Measurements from ENCODE around the gene SYNPO2L.
"Not testable (repeated sequence)": the region's sequence is repeated elsewhere in the genome, so short reads cannot be mapped to it uniquely, and the experiment has no call there.

Gene SYNPO2L, protein sequence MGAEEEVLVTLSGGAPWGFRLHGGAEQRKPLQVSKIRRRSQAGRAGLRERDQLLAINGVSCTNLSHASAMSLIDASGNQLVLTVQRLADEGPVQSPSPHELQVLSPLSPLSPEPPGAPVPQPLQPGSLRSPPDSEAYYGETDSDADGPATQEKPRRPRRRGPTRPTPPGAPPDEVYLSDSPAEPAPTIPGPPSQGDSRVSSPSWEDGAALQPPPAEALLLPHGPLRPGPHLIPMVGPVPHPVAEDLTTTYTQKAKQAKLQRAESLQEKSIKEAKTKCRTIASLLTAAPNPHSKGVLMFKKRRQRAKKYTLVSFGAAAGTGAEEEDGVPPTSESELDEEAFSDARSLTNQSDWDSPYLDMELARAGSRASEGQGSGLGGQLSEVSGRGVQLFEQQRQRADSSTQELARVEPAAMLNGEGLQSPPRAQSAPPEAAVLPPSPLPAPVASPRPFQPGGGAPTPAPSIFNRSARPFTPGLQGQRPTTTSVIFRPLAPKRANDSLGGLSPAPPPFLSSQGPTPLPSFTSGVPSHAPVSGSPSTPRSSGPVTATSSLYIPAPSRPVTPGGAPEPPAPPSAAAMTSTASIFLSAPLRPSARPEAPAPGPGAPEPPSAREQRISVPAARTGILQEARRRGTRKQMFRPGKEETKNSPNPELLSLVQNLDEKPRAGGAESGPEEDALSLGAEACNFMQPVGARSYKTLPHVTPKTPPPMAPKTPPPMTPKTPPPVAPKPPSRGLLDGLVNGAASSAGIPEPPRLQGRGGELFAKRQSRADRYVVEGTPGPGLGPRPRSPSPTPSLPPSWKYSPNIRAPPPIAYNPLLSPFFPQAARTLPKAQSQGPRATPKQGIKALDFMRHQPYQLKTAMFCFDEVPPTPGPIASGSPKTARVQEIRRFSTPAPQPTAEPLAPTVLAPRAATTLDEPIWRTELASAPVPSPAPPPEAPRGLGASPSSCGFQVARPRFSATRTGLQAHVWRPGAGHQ

DNA sequence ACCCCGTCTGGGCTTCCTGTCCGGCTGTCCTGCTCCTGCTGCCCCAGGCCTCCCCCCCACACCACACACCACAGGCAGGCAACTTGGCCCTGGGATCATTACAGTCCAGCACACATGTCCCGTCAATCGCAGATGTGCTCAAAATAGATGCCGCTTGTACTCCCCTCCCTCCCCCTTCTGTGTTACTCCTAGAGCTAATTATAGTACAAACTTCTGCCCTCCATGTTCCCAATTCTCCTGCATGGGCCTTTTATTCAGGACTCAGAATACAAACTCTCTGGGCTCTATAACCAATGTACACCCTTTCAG lies at the start of gene SYNPO2L:
Gene SYNPO2L (minus strand): TSS at position 40 of the 309 bp plus-strand sequence. CDS start 107 bp downstream, outside the sequence.
- DNase-seq, result no peak

DNA sequence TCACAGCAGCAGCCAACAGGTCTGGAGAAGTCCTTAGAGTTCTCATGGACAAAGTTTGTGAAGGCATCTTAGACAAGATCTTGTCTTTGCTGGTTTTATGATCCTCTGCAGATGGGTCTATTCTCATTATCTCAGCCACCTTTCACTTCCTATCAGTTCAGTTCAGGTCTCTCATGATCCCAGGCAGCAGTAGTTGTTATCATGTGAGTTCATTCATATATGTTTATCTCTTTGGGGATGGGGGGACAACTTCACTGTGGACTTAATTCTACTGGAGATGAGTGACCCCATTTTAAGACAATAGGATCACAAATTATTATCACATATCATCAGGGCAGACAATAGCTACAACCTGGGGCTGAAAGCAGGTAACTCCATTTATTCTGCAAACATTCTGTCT lies 48.1 kb upstream of the SYNPO2L start:
- DNase-seq, result not testable (repeated sequence)

DNA sequence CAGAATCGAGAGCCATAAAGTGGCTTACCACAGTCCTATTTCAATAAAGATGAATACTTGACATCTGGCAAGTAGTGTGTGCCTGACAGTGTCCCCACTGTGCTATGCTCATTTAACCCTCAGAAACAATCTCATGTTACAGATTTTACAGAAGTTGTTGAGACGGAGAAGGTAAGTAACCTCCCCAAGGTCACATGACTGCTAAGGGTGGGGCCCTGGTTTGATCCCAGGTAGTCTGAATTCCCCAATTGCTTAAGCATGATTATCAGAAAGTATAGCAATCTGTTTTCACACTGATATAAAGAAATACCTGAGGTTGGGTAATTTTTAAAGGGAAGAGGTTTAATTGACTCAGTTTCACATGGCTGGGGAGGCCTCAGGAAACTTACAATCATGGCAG lies 43.0 kb upstream of the SYNPO2L start:
- DNase-seq, result not testable (repeated sequence)

DNA sequence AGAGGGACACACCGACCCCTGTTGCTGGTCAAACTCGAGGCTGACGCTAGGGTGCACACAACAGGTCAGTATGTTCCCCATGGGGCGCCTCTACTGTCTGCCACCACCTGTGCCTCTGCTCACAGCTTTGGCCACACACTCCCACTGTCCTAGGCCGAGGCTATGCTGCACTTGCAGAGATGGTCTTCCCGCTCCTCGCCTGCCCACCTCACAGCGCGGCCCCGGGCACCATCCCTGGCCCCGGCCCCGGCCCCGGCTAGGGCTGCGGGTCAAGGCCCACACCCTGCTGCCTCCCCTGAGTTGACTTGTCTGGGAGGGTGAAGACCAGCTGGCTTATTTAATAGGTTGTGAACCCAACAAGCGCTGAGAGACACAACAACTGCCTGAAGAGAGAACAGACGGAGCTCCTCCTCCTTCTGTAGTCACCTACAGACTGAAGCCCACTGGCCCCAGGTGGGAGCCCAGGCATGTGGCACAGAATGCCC lies 41.9 kb upstream of the SYNPO2L start, which contains the start of gene AGAP5:
Gene AGAP5 (minus strand): TSS at position 435 of the 485 bp plus-strand sequence. CDS start 354 bp downstream, at position 81.
- not testable (repeated sequence) for DNase-seq

DNA sequence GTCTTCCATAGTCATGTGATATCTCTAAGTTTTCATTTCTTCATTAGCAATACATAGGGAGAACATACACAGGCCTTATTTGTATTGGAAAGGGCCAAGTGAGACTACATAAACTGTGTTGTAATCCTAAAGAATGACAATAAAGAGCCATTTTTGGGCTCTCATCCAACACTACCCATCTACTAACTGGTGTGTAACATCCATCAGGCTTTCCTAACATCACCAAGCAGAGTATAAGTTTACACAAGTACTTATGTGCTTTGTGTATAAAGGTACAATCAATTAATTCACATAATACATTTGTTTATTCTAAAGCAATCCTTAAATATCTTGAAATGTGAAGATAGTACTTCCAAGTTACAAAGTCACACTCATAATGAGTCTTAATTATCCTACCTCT lies 39.5 kb upstream of the SYNPO2L start:
- not testable (repeated sequence) for DNase-seq

DNA sequence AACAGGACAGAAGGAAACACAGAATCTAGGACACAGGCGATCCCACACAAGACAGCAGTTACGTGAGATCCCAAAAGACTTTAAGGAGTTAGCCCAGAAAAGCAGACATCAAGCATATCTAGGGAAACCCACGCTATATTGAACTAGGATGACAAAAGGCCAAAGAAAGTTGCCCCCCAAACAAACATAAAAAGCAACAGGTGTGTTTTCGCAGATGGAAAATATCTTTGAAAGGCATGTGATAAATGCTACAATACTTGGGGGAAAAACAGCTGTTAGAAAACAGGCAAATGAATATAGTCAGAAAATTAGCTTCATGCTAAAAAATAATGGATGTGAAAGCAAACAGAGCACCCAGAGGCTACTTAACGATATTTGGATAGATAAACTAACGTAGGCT lies 34.9 kb upstream of the SYNPO2L start:
- not testable (repeated sequence) for DNase-seq

DNA sequence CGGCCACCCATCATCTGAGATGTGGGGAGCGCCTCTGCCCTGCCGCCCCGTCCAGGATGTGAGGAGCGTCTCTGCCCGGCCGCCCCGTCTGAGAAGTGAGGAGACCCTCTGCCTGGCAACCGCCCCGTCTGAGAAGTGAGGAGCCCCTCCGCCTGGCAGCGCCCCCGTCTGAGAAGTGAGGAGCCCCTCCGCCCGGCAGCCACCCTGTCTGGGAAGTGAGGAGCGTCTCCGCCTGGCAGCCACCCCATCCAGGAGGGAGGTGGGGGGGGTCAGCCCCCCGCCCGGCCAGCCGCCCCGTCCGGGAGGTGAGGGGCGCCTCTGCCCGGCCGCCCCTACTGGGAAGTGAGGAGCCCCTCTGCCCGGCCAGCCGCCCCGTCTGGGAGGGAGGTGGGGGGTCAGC lies 33.8 kb upstream of the SYNPO2L start:
- DNase-seq, result not testable (repeated sequence)

DNA sequence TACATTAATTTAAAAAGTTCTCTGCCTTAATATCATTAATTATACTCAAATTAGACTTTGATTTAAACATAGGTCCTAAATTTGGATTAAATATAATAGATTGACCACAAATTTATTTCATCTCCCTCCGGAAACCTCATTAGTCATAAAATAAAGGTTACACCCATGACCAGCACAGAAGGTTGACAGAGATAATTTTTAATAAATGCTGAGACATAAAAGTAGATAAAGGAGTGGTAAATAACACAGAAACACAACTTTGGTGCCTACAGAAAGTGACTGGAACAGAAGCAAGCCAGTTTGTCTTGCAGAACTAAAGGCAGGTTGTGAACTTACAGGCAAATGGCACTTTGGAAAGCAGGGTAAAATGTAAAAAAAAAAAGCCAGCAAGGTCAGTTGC lies 31.8 kb upstream of the SYNPO2L start:
- DNase-seq, result not testable (repeated sequence)

DNA sequence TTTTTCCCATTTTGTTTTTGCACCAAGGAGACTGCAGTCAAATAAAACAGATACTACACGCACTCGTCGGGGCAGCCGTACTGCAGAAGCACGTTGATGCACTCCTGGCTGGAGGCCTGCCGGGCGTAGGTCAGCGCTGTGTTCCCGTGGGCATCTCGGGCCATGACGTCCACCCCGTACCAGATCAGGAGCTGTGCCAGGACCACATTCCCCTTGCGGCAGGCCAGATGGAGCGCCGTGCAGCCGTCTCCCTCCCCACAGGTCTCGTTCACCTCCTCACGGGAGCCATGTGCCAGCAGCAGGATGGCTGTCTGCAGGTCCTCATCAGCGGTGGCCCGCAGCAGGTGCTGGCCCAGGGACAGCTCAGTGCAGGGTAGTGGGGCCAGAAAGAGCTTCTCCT lies 18.7 kb upstream of the SYNPO2L start:
- not testable (repeated sequence) for DNase-seq

DNA sequence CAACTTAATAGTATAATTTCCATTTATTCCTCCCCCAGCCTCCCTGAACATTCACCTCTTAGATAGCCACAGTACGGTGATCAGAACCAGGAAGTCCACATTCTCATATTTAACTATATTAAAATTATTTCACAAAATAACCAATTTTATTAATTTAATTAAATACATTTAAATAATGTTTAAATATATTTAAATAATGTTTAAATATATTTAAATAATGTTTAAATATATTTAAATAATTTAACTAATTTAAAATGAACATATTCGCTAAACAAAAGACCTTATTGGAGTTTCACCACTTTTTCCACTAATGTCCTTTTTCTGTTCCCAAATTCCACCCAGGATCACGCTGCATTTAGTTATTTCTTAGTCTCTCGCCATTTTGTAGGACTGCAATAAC lies 12.5 kb upstream of the SYNPO2L start:
- not testable (repeated sequence) for DNase-seq

DNA sequence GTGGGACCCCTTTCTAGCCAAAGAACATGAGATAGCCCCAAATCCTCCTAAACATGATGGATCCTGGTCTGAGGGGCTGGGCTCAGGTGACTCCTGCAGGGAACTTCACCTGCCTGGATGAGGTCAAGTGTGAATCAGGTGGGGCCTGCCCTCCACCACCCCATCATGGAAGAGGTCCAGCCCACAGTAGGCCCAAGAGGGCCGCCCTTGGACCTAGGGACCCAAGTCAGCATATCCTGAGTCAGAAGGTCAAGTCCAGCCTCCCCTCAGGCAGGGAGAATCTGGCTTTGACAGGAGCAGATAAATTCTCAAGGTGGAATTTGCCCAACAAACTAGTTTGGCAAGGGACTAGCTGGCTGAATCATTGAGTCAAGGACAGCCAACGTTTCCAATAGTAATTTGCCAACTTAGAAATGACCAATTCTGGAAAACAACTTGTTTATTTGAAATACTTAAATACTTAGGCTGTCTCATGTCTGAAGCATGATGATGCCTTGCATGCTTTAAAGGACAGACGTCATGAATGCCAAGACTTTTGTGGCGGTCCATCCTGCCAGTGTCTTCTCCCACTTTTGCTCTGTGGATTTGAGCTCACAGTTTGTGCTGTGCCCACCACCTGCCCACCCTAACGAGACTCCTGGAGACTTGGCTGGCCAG lies 10.5 kb upstream of the SYNPO2L start:
- DNase-seq, result not testable (repeated sequence)

DNA sequence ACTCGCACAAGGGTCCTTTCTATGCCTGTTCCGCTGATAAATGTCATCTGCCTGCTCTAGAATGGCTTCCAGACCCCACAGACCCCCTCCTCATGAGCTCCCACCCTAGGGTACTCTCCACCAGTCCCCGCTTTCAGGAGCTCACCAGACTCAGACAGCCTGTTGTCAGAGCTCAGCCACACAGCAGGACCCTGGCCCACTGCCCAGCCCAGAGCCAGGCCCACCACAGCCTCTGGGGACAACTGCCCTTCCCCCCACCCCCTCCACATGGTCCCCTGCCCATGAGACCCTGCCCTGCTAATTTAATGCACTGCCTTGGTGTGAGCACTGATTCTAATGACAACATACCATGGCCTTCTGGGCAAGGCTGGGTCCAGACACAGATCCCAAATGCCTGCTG lies 9.8 kb upstream of the SYNPO2L start:
- not testable (repeated sequence) for DNase-seq

DNA sequence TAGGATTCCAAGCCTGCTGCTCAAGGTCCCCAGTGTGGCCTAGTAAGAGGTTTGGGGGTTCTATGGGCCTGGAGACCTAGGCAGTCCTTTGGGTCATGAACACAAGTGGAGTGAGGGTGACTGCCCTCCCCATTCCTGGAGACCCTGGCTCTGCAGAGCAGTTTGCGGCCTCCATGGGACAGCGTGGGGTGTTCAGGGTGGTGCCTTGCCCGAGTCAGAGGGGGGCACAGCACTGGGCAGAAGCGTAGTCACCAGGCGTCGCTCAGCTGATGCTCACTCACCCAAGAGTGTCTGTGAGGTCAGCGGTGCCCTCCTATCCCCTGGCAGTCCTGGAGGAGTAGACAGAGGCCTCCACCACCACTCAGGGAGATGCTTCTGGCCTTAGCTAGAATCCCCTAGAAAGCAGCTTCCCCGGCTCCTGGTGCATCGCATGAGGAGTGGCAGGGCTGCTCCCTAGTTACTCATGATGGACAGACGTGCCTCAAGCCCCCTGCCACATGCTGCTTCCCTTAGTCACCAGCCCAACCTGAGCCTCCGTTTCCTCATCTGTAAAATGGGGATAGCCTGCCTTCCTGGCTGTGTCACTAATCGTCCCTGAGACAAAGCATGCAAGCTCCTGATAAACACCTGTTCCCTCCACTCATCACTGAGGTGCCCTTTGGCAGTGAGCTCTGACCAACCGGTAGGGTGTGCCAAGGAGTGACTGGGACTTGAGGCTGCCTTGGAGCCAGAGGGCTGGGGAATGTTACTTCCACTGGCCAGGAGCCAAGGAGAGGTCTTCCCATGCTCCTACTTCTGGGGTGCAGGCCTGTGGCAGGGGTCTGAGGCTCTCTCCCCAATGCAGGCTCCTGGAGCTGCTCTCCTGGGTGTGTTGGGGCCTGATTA lies 8.6 kb upstream of the SYNPO2L start:
- DNase-seq, result not testable (repeated sequence)

DNA sequence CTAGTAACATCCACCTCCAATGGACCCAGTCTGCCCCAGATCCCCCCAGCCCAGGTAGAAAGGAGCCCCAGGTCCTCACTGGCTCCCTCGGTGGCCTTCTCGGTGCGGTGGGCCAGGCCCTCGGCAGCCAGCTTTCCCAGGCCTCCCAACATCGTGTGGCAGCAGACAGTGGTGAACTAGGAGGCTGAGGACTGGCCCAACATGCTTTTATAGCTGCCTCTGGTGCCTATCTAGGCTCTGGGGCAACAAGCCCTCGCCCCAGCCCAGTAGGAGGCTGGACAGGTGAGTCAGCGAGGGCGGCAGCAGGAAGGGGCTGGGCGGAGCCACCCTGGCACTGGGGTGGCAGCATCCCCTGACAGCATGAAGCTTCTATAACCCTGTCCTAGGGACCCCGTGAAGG lies 7.8 kb upstream of the SYNPO2L start:
- not testable (repeated sequence) for DNase-seq

DNA sequence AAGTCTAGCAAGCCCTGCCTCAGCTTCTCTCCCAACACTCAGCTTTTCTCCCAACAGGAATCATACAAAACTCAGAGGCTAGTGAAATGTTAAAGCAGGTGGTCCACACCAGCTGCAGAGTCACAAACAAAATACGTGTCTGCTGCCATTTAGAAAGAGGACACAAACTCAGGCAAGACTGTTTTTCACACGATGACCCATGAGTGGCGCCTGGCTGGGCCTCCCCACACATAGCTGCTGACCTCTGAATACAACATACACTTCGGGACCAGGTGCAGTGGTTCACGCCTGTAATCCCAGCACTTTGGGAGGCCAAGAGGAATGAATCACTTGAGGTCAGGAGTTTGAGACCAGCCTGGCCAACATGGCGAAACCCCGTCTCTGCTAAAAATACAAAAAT lies 6.9 kb upstream of the SYNPO2L start:
- DNase-seq, result not testable (repeated sequence)

DNA sequence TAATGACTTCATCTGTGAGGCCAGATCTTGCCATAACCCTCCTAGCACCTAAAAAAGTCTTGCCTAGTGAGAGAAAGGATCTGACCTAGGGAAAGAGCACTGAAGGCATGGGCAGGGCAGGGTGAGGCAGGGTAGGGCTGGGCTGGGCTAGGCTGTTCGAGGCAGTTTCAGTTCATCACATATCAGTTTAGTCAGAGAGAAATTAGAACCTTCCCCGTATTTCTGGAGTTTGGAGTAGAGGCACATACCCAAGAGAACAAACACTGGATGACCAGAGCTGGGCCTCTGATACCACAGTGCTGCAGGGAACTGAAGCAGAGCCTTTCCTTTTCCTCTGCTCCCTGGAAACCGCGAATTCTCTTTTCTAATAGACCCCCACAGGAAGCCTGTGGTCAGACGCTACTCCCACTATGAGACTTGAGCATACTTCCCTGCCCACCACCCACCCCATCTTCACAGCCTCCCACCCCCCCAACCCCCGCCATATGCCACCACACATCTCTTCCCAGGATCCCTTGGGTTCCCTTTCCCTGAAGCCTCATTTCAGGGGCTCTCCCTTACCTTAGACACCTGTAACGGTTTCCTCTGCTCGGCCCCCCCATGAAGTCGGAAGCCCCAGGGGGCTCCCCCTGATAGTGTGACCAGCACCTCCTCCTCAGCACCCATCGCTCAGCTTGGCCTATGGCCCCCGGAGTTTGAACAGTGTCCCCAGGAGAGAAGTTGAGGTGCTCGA lies 406 bp downstream of the SYNPO2L start:
- no peak for DNase-seq

DNA sequence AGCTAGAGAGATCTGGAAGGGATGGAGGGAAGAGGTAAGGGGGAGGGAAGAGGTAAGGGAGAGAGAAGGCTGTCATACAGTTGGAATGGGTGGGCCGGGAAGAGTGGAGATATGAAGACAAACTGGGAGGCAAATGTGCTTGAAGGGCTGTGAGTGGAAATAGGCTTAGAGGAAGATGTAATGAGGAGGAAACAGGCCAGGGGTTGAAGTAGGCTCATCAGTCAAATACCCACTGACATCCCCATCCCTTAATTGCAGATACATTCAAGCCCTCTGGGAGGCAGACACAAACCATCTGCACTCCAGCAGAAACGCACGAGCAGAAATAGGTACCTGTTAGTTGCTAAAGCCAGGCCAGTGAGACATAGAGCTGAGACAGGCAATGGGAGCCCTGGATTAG lies 2.1 kb downstream of the SYNPO2L start:
- no peak for DNase-seq

DNA sequence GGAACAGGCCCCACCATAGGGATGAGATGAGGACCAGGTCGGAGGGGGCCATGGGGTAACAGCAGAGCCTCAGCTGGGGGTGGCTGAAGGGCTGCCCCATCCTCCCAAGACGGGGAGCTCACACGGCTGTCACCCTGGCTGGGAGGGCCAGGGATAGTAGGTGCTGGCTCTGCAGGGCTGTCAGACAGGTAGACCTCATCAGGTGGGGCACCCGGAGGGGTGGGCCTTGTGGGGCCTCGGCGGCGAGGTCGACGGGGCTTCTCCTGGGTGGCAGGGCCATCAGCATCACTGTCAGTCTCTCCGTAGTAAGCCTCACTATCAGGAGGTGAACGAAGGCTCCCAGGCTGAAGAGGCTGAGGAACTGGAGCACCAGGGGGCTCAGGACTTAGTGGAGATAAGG lies 2.6 kb downstream of the SYNPO2L start:
- no peak for DNase-seq

DNA sequence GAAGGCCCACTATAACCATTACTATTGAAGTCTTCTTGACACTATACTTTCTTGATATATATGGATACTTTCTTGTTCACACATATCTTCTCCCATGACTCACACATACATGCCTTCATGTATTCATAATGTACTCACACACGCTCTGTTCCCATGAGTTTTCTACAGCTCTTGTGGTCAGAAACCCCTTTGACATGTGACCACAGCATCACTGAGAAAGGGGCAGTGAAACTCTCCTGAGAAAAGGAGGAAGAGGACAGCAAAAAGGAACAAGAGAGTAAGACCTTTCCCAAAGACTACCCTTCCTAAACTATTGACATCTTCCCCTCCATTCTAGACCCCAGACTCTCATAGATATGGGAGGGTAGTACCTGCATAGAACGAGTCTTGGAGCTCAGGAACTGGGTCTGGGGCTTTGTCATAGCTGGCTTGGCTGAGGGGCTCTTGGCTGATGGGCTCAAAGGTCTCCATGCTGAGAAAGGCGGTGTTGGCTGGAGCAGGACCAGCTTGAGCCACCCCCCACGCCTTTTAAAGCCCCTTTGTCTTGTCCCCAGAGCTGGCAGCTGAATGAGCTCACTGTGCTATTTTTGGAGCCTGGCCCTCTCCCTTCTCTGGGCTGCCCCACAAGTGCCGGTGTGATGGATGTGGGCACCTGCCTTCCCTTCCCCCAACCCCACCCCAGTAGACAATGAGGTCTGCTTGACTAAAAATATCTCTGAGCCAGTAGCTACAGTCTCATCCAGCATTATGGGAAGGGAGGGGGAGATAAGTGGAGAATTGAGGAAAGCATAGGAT lies 5.1 kb downstream of the SYNPO2L start:
- DNase-seq, result no peak

DNA sequence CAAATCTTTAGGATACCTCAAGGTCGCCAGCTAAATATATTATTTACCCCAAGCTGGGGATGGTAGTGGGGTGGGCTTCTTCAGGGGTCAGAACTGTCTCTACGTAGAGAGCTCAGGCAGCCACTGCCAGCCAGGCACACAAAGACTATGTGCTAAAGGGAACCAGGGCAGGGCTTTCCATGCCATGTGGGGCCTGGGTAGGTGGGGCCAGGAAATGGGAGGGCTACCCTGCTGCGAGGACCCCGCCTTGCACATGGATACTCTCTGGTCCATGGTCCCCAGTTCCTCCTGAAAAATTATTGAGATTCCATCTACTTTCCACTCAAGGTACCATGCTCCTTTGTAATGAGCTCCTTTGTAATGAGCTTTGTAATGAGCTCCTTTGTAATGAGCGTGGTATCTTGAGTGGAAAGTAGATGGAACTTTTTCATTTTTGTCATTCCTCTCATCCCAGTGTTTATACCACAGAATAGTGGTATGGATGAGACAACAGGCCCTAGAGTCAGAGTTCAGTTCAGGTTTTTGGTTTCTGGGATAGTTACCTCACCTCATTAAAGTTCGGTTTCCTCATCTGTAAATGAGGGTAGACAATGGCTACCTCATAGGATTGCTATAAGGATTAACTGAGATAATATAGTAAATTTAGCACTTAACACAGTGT lies 5.8 kb downstream of the SYNPO2L start:
- DNase-seq, result no peak
